ENCODE results near the gene AP1S2.

The AP1S2 gene

GRCh38 chrX:15804563-15804962 lies 50.0 kb downstream of the AP1S2 start:
- Histone ChIP-seq H3K27me3 (ENCODE audit: low read length) (no peaks in the 10 kb centered on the region), H3F3A (ENCODE audit: insufficient read depth) (no peaks in the 10 kb centered on the region), H3K9ac (ENCODE audit: low read length) (no peak overlapping the region), H2AFZ (ENCODE audit: low read depth, low read length, severe bottlenecking) (no peak overlapping the region), H3K9me3 (ENCODE audit: insufficient read depth, low read length) (no peaks in the 10 kb centered on the region), H3K36me3 (ENCODE audit: low read length) (no peaks in the 10 kb centered on the region; the same call in 1 of the 2 replicates), H3K9me2 (replicated peaks; ENCODE audit: insufficient read depth, low read length) (no peaks in the 10 kb centered on the region), H3K79me2 (ENCODE audit: insufficient read depth, low read length) (no peaks in the 10 kb centered on the region), H3K4me3 (ENCODE audit: insufficient read depth, low read length, poor library complexity, severe bottlenecking) (no peak overlapping the region), H4K20me1 (ENCODE audit: low read depth, low read length) (no peaks in the 10 kb centered on the region), H3K4me2 (ENCODE audit: low read depth, low read length, poor library complexity, severe bottlenecking) (no peak overlapping the region), H3K27ac (ENCODE audit: low read depth, low read length) (no peak overlapping the region)
- TF ChIP-seq CTCF (IDR thresholded peaks at IDR 0.05; ENCODE audit: insufficient read depth, low read length, poor library complexity, severe bottlenecking), result no peak
- no peak for TF ChIP-seq EZH2phosphoT487 (conservative IDR thresholded peaks at IDR 0.05; ENCODE audit: low read length)

GRCh38 chrX:15797707-15798106 lies 56.9 kb downstream of the AP1S2 start:
- Histone ChIP-seq H2AFZ (ENCODE audit: low read depth, low read length, severe bottlenecking) (no peak overlapping the region), H3K9ac (ENCODE audit: low read length) (no peak overlapping the region), H3K27ac (ENCODE audit: low read depth, low read length) (no peak overlapping the region), H3K4me2 (ENCODE audit: low read depth, low read length, poor library complexity, severe bottlenecking) (no peak overlapping the region), H3K27me3 (ENCODE audit: low read length) (no peaks in the 10 kb centered on the region), H3K4me3 (ENCODE audit: insufficient read depth, low read length, poor library complexity, severe bottlenecking) (no peak overlapping the region), H4K20me1 (ENCODE audit: low read depth, low read length) (no peaks in the 10 kb centered on the region), H3F3A (ENCODE audit: insufficient read depth) (no peaks in the 10 kb centered on the region), H3K9me3 (ENCODE audit: insufficient read depth, low read length) (no peaks in the 10 kb centered on the region), H3K36me3 (ENCODE audit: low read length) (no peaks in the 10 kb centered on the region; the same call in 1 of the 2 replicates), H3K9me2 (replicated peaks; ENCODE audit: insufficient read depth, low read length) (no peaks in the 10 kb centered on the region), H3K79me2 (ENCODE audit: insufficient read depth, low read length) (peaks cover 26% of the 10 kb centered on the region)
- TF ChIP-seq CTCF (IDR thresholded peaks at IDR 0.05; ENCODE audit: insufficient read depth, low read length, poor library complexity, severe bottlenecking) (no peak), EZH2phosphoT487 (conservative IDR thresholded peaks at IDR 0.05; ENCODE audit: low read length) (no peak)

GRCh38 chrX:15790769-15791290 lies 63.8 kb downstream of the AP1S2 start:
- H3K9me2 ChIP-seq (replicated peaks; ENCODE audit: insufficient read depth, low read length), result no peaks in the 10 kb centered on the region
- TF ChIP-seq CTCF (IDR thresholded peaks at IDR 0.05; ENCODE audit: insufficient read depth, low read length, poor library complexity, severe bottlenecking) (no peak), EZH2phosphoT487 (conservative IDR thresholded peaks at IDR 0.05; ENCODE audit: low read length) (no peak)
- no peaks in the 10 kb centered on the region for H3K9me3 ChIP-seq (ENCODE audit: insufficient read depth, low read length)
- peak overlapping the region; percentile 89 for H3K9ac ChIP-seq (ENCODE audit: low read length)
- peak overlapping the region; percentile 78 for H3K27ac ChIP-seq (ENCODE audit: low read depth, low read length)
- no peaks in the 10 kb centered on the region for H4K20me1 ChIP-seq (ENCODE audit: low read depth, low read length)
- H3K4me3 ChIP-seq (ENCODE audit: insufficient read depth, low read length, poor library complexity, severe bottlenecking), result peak overlapping the region; percentile 88
- peak overlapping the region; percentile 72 for H3K4me2 ChIP-seq (ENCODE audit: low read depth, low read length, poor library complexity, severe bottlenecking)
- H3F3A ChIP-seq (ENCODE audit: insufficient read depth), result no peaks in the 10 kb centered on the region
- H2AFZ ChIP-seq (ENCODE audit: low read depth, low read length, severe bottlenecking), result peak overlapping the region; percentile 91
- H3K79me2 ChIP-seq (ENCODE audit: insufficient read depth, low read length), result peaks cover 26% of the 10 kb centered on the region; the same call in 1 of the 2 replicates
- H3K27me3 ChIP-seq (ENCODE audit: low read length), result no peaks in the 10 kb centered on the region
- no peaks in the 10 kb centered on the region for H3K36me3 ChIP-seq (ENCODE audit: low read length)
